ENCODE data around the gene PROZ. TPM values are rescaled to one million over a fixed set of nuclear protein-coding genes. Genes with fewer than 3 reads are reported as not detected.

Gene PROZ
- total and polyA plus RNA-seq, 2 of the 13 experiments (the other 11 are each of a cell fraction or from before 2014, with no cell fraction given): 5.6 to 22.5 TPM

GRCh38 chr13:113139577-113139976 lies 18.9 kb upstream of the PROZ start (continued):
- TF ChIP-seq, protein P1, sequence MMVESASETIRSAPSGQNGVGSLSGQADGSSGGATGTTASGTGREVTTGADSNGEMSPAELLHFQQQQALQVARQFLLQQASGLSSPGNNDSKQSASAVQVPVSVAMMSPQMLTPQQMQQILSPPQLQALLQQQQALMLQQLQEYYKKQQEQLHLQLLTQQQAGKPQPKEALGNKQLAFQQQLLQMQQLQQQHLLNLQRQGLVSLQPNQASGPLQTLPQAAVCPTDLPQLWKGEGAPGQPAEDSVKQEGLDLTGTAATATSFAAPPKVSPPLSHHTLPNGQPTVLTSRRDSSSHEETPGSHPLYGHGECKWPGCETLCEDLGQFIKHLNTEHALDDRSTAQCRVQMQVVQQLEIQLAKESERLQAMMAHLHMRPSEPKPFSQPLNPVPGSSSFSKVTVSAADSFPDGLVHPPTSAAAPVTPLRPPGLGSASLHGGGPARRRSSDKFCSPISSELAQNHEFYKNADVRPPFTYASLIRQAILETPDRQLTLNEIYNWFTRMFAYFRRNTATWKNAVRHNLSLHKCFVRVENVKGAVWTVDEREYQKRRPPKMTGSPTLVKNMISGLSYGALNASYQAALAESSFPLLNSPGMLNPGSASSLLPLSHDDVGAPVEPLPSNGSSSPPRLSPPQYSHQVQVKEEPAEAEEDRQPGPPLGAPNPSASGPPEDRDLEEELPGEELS (CRISPR knock-in tag; IDR thresholded peaks at IDR 0.05): no peak; the same call in 1 of the 2 replicates
- no peak for TF ChIP-seq SOX5 (CRISPR knock-in tag; IDR thresholded peaks at IDR 0.05; ENCODE audit: borderline replicate concordance)
- TF ChIP-seq ZNF780A (CRISPR knock-in tag; IDR thresholded peaks at IDR 0.05): no peak
- no peak for TF ChIP-seq BHLHE40 (IDR thresholded peaks at IDR 0.05; ENCODE audit: low read length)
- TF ChIP-seq, protein P2, sequence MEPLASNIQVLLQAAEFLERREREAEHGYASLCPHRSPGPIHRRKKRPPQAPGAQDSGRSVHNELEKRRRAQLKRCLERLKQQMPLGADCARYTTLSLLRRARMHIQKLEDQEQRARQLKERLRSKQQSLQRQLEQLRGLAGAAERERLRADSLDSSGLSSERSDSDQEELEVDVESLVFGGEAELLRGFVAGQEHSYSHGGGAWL (CRISPR knock-in tag; IDR thresholded peaks at IDR 0.05): no peak
- TF ChIP-seq FOXA3 (CRISPR knock-in tag; IDR thresholded peaks at IDR 0.05): peak; percentile 93
- 0 out of 2 replicates have a peak, but pooled peaks have one; percentile 13 for TF ChIP-seq HNF4G (IDR thresholded peaks at IDR 0.05; ENCODE audit: borderline replicate concordance, low read depth, low read length)
- TF ChIP-seq HNF4G (CRISPR knock-in tag; IDR thresholded peaks at IDR 0.05; ENCODE audit: borderline replicate concordance, low read depth): no peak
- TF ChIP-seq NCOA2 (CRISPR knock-in tag; IDR thresholded peaks at IDR 0.05): no peak
- peak; percentile 65 for TF ChIP-seq TEAD3 (CRISPR knock-in tag; optimal IDR thresholded peaks at IDR 0.05; ENCODE audit: borderline replicate concordance)
- peak; percentile 92 for TF ChIP-seq HMG20B (CRISPR knock-in tag; conservative IDR thresholded peaks at IDR 0.05)
- peak; percentile 55 for TF ChIP-seq KDM6A (CRISPR knock-in tag; IDR thresholded peaks at IDR 0.05; ENCODE audit: low read depth)
- no peak for TF ChIP-seq ZNF558 (CRISPR knock-in tag; IDR thresholded peaks at IDR 0.05; ENCODE audit: borderline replicate concordance)
- no peak for TF ChIP-seq ZNF329 (CRISPR knock-in tag; IDR thresholded peaks at IDR 0.05; ENCODE audit: low read depth)
- peak; percentile 3; the same call in 1 of the 2 replicates for TF ChIP-seq ZNF205 (CRISPR knock-in tag; IDR thresholded peaks at IDR 0.05)
- 0 out of 2 replicates have a peak, but pooled peaks have one; percentile 11 for TF ChIP-seq NAIF1 (CRISPR knock-in tag; IDR thresholded peaks at IDR 0.05; ENCODE audit: borderline replicate concordance)
- TF ChIP-seq RARA (CRISPR knock-in tag; IDR thresholded peaks at IDR 0.05): peak; percentile 84
- peak; percentile 86; the same call in 1 of the 2 replicates for TF ChIP-seq FOXO1 (CRISPR knock-in tag; IDR thresholded peaks at IDR 0.05)
- TF ChIP-seq, protein P3, sequence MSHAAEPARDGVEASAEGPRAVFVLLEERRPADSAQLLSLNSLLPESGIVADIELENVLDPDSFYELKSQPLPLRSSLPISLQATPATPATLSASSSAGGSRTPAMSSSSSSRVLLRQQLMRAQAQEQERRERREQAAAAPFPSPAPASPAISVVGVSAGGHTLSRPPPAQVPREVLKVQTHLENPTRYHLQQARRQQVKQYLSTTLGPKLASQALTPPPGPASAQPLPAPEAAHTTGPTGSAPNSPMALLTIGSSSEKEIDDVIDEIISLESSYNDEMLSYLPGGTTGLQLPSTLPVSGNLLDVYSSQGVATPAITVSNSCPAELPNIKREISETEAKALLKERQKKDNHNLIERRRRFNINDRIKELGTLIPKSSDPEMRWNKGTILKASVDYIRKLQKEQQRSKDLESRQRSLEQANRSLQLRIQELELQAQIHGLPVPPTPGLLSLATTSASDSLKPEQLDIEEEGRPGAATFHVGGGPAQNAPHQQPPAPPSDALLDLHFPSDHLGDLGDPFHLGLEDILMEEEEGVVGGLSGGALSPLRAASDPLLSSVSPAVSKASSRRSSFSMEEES (CRISPR knock-in tag; IDR thresholded peaks at IDR 0.05): peak; percentile 45; the same call in 1 of the 2 replicates
- TF ChIP-seq, protein P4, sequence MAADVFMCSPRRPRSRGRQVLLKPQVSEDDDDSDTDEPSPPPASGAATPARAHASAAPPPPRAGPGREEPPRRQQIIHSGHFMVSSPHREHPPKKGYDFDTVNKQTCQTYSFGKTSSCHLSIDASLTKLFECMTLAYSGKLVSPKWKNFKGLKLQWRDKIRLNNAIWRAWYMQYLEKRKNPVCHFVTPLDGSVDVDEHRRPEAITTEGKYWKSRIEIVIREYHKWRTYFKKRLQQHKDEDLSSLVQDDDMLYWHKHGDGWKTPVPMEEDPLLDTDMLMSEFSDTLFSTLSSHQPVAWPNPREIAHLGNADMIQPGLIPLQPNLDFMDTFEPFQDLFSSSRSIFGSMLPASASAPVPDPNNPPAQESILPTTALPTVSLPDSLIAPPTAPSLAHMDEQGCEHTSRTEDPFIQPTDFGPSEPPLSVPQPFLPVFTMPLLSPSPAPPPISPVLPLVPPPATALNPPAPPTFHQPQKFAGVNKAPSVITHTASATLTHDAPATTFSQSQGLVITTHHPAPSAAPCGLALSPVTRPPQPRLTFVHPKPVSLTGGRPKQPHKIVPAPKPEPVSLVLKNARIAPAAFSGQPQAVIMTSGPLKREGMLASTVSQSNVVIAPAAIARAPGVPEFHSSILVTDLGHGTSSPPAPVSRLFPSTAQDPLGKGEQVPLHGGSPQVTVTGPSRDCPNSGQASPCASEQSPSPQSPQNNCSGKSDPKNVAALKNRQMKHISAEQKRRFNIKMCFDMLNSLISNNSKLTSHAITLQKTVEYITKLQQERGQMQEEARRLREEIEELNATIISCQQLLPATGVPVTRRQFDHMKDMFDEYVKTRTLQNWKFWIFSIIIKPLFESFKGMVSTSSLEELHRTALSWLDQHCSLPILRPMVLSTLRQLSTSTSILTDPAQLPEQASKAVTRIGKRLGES (CRISPR knock-in tag; IDR thresholded peaks at IDR 0.05; ENCODE audit: borderline replicate concordance): no peak
- no peak for TF ChIP-seq HCFC1 (IDR thresholded peaks at IDR 0.05; ENCODE audit: low read depth, low read length)
- peak; percentile 84 for TF ChIP-seq MLX (CRISPR knock-in tag; IDR thresholded peaks at IDR 0.05)

All from HepG2 (cell line).